Vagina (tissue), 2 donors: ENCODE results near the gene SBF2. TPM values are rescaled to one million over a fixed set of nuclear protein-coding genes. Genes with fewer than 3 reads are reported as not detected.

Experiments
- DNase-seq, 2 donors: peaks; one replicate each; pipeline ENCODE4 v3.0.0-alpha.2; 2017; ENCODE audit errors: extremely low spot score in 2 of 2
- H3K27ac ChIP-seq: fragments of 200-600 bp; sonication (generic); one replicate; pipeline ENCODE4 v1.5.1; 2019
- H3K27me3 ChIP-seq: fragments of 200-600 bp; sonication (generic); one replicate; pipeline ENCODE4 v1.5.1; 2019
- H3K36me3 ChIP-seq, 2 donors: fragments of 200-600 bp; sonication (generic); one replicate each; pipeline ENCODE4 v1.5.1; 2017 to 2019
- H3K4me1 ChIP-seq: fragments of 200-600 bp; sonication (generic); one replicate; pipeline ENCODE4 v1.5.1; 2019
- H3K4me3 ChIP-seq, 2 donors: fragments of 200-600 bp; sonication (generic); 1 replicate in 1 of 2; 2 replicates in 1 of 2; pipeline ENCODE4 v1.5.1; 2016 to 2019
- H3K9me3 ChIP-seq: fragments of 200-600 bp; sonication (generic); one replicate; pipeline ENCODE4 v1.5.1; 2019
- CTCF ChIP-seq, 3 experiments: fragments of 450-650 bp in 2 of 3; fragments of 200-600 bp in 1 of 3; sonication (generic) in 1 of 3; IDR thresholded peaks; one replicate each; pipeline ENCODE4 v1.5.1; 2017 to 2019; ENCODE audit warnings: antibody characterized with exemption in 3 of 3, mild to moderate bottlenecking in 2 of 3, moderate library complexity in 2 of 3
- POLR2A ChIP-seq, 2 donors: fragments of 450-650 bp; IDR thresholded peaks; one replicate each; pipeline ENCODE4 v1.6.1; 2017; ENCODE audit warnings: antibody characterized with exemption in 2 of 2, mild to moderate bottlenecking in 2 of 2, moderate library complexity in 2 of 2
- POLR2AphosphoS5 ChIP-seq, 2 donors: sonication (generic); formaldehyde crosslinking; IDR thresholded peaks; one replicate each; pipeline ENCODE4 v1.9.0; 2017; ENCODE audit warnings: antibody characterized with exemption in 2 of 2, mild to moderate bottlenecking in 2 of 2, low read depth in 1 of 2; ENCODE audit not compliant: insufficient read depth in 1 of 2
- intact Hi-C: fragments of 100-400 bp; cut with DNase I; formaldehyde crosslinking; loops from one replicate; pipeline ENCODE4 v1.15.1; 2023
- total RNA-seq: library from RNA; depleted of rRNA; stranded (reverse); fragments of >200 nt; gene quantifications from one replicate; pipeline ENCODE4 v1.2.3, GENCODE V29; 2016

SBF2 gene
- total RNA-seq, 1 donor from 2014 or later, result 69.5 TPM

- Histone ChIP-seq H3K27ac (peak overlapping the region; percentile 36), H3K4me1 (peaks cover 45% of the 10 kb centered on the region), H3K4me3 (no peak overlapping the region), H3K36me3 (no peaks in the 10 kb centered on the region), H3K9me3 (no peaks in the 10 kb centered on the region), H3K27me3 (no peaks in the 10 kb centered on the region)
- intact Hi-C loops, result no loop called here
- DNase-seq, result no peak
- TF ChIP-seq POLR2A (IDR thresholded peaks at IDR 0.05) (no peak), POLR2AphosphoS5 (IDR thresholded peaks at IDR 0.05; ENCODE audit: insufficient read depth in 1 of 2, low read depth in 1 of 2) (peak in 1 of 2 donors; percentile 72), CTCF (IDR thresholded peaks at IDR 0.05) (no peak)
Measured at GRCh38 chr11:10122326-10123197, 171.5 kb downstream of the SBF2 start.

- H3K27ac ChIP-seq, result peak overlapping the region; percentile 66
Measured at GRCh38 chr11:10118865-10119264, 175.2 kb downstream of the SBF2 start.

GRCh38 chr11:10117709-10118351, 176.2 kb downstream of the SBF2 start:
- no peaks in the 10 kb centered on the region for H3K36me3 ChIP-seq
- H3K27ac ChIP-seq, result peak overlapping the region; percentile 66
- H3K9me3 ChIP-seq, result no peaks in the 10 kb centered on the region
- TF ChIP-seq POLR2AphosphoS5 (IDR thresholded peaks at IDR 0.05; ENCODE audit: insufficient read depth in 1 of 2, low read depth in 1 of 2) (no peak), POLR2A (IDR thresholded peaks at IDR 0.05) (no peak)
- peaks cover 46% of the 10 kb centered on the region for H3K4me1 ChIP-seq
- H3K27me3 ChIP-seq, result no peaks in the 10 kb centered on the region
- no peak for DNase-seq
- intact Hi-C loops, result no loop called here
- H3K4me3 ChIP-seq, result no peak overlapping the region

More at GRCh38 chr11:10118865-10119264, 175.2 kb downstream of the SBF2 start:
- DNase-seq, result no peak
- H3K27me3 ChIP-seq, result no peaks in the 10 kb centered on the region
- H3K9me3 ChIP-seq, result no peaks in the 10 kb centered on the region
- H3K36me3 ChIP-seq, result no peaks in the 10 kb centered on the region
- intact Hi-C loops, result no loop called here
- TF ChIP-seq POLR2AphosphoS5 (IDR thresholded peaks at IDR 0.05; ENCODE audit: insufficient read depth in 1 of 2, low read depth in 1 of 2) (peak in 1 of 2 donors; percentile 60), CTCF (IDR thresholded peaks at IDR 0.05) (no peak), POLR2A (IDR thresholded peaks at IDR 0.05) (no peak)
- peaks cover 52% of the 10 kb centered on the region for H3K4me1 ChIP-seq
- no peak overlapping the region for H3K4me3 ChIP-seq

- Histone ChIP-seq H3K9me3 (no peaks in the 10 kb centered on the region), H3K4me3 (no peak overlapping the region), H3K27ac (no peak overlapping the region), H3K4me1 (peaks cover 34% of the 10 kb centered on the region), H3K27me3 (no peaks in the 10 kb centered on the region), H3K36me3 (no peaks in the 10 kb centered on the region)
- DNase-seq, result no peak
- intact Hi-C loops, result no loop called here
- TF ChIP-seq POLR2AphosphoS5 (IDR thresholded peaks at IDR 0.05; ENCODE audit: insufficient read depth in 1 of 2, low read depth in 1 of 2), result no peak
- no peak for TF ChIP-seq CTCF (IDR thresholded peaks at IDR 0.05)
- TF ChIP-seq POLR2A (IDR thresholded peaks at IDR 0.05), result no peak
Measured at GRCh38 chr11:10116588-10116987, 177.4 kb downstream of the SBF2 start.

- Histone ChIP-seq H3K9me3 (no peaks in the 10 kb centered on the region), H3K4me3 (no peak overlapping the region), H3K27ac (no peak overlapping the region), H3K36me3 (no peaks in the 10 kb centered on the region), H3K27me3 (no peaks in the 10 kb centered on the region), H3K4me1 (peaks cover 36% of the 10 kb centered on the region)
- DNase-seq, result no peak
- no peak for TF ChIP-seq CTCF (IDR thresholded peaks at IDR 0.05)
- TF ChIP-seq POLR2AphosphoS5 (IDR thresholded peaks at IDR 0.05; ENCODE audit: insufficient read depth in 1 of 2, low read depth in 1 of 2), result no peak
- TF ChIP-seq POLR2A (IDR thresholded peaks at IDR 0.05), result no peak
- intact Hi-C loops, result no loop called here
Measured at GRCh38 chr11:10114593-10115404, 179.2 kb downstream of the SBF2 start.
